GM18519 (cell line): ENCODE results near the gene OSBPL1A.
A peak's percentile ranks its signal among the peaks of the same experiment; 100 is the strongest.

Experiments
- ATAC-seq: cut with Tn5 transposase; IDR thresholded peaks from one replicate; pipeline ENCODE4 v1.9.1; 2021; ENCODE audit warnings: mild to moderate bottlenecking, moderate library complexity; ENCODE audit not compliant: unreplicated experiment, low FRiP score

The OSBPL1A gene

DNA sequence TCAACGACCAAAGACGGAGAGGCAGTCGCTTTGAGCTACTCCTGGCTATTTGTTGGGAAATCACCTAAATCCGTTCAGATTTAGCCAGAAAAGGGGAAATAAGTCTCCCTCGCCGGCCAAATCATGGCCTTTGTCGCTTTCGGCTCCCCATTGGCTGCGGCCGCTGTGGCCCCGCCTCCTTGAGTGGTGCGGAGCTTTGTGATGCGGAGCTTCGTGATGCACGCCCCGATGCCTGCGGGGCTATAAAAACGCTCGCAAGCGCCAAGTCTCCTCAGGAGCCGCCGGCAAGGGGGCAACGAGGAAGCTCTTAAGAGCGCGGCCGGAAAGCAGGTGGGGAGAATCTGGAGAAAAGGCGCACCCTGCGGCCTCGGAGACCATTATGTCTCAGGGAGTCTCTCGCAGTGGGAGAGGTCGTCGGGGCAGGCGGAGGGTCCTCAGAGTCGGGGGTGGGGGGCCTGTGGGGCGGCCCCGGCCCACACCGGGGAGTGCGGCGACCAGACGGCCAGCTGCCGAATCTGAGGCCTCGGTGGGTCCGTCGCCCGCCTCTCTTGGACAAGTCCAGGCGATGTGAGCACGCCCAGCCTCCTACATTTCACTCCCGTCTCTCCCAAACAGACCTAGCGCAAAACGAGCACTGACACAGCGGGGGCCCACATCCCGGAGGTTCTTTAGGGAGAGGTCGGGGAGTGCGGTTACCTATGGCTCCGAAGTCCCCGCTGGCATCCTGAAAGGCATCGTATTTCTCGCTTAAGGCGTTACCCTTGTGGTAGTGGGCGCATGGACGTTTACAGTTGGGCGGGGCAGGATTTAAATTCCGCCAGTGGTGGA lies 258.6 kb downstream of the OSBPL1A start, which contains the start of gene CABYR:
TSS of gene CABYR (plus strand) at position 274 of the 828 bp plus-strand sequence. CDS start 4,053 bp downstream, outside the sequence.
- ATAC-seq: peak; percentile 90

DNA sequence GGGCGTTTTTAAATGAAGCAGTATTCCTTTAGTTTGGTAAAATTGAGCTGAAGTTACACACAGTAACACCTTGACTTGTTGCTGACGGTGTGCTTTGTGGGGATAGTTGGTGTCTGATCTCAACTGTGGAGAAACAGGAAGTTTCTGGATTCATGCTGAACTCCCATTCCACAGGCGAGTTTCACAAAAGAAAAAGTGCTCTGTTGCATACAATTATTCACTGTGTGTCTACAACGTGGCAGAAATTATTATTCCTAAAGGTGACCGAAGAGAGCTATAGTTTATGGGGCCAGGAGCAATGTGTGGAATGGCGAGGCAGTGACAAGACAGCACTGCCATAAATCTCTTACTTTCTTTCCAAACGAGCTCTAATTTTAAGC lies 259.2 kb downstream of the OSBPL1A start:
- no peak for ATAC-seq

DNA sequence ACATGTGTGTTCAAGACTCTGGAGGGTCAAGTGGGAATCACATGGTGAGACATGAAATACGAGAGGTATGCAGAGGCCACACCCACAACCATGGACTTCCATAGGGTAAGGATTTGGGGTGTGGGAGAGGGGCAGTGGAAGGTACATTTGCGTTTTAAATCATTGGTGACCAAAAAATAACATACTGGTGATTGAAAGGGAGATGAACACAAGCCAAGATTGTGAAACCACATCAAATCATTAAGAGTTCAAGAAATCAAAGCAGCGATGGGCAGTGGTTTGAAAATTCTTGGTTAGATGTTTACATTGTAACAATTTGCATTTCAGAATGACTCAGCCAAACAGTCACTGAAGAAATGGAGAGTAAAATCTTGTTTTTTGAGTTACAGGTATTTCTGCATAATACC lies 260.7 kb downstream of the OSBPL1A start:
- ATAC-seq: no peak

DNA sequence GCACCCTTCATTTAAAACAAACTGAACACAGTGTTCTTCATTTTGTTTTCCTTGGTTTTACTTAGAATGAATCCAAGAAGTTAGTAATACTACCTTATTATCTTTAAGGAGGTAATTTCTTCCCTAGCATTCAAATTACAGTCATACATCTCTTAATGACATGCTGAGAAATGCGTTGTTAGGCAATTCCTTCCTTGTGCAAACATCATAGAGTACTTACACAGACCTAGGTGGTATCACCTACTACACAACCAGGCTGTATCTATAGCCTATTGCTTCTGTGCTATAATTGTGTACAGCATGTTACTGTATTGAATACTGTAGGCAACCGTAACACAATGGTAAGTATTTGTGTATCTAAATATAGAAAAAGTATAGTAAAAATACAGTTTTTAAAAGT lies 267.1 kb downstream of the OSBPL1A start:
- ATAC-seq: no peak

DNA sequence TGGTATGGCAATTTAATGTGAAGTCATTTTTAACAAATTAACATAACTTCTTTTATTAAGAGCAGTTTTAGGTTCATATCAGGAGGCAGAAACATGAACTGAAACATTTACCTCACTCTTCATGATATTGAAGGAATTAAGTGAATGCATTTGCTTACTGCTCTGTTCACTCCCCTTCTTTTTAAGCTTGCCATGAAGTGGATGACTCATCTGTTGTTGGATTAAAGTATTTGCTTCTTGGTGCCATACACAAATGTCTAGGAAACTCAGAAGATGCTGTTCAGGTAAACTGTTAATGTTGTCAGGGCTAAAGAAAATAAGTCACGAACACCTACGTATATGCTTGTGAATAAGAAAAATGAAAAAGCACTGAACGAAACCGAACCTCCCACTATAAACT lies 268.9 kb downstream of the OSBPL1A start:
- ATAC-seq: no peak

DNA sequence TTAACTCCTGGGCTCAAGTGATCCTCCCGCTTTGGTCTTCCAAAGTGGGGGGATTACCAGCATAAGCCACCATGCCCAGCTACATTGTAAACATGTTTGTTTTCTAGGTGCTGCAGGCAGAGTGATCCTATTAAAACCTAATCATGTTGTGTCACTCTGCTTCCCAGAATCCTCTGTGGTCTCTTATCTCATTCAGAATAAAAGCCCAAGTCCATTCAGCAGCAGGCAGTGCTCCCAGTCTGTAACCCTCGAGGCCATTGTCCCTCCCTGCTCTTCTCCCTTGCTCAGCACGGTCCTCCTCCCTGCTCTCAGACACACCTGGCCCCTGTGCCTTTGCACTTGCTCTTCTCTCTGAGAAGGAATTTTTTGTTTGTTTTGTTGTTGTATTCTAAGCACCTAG lies 269.9 kb downstream of the OSBPL1A start:
- no peak for ATAC-seq

DNA sequence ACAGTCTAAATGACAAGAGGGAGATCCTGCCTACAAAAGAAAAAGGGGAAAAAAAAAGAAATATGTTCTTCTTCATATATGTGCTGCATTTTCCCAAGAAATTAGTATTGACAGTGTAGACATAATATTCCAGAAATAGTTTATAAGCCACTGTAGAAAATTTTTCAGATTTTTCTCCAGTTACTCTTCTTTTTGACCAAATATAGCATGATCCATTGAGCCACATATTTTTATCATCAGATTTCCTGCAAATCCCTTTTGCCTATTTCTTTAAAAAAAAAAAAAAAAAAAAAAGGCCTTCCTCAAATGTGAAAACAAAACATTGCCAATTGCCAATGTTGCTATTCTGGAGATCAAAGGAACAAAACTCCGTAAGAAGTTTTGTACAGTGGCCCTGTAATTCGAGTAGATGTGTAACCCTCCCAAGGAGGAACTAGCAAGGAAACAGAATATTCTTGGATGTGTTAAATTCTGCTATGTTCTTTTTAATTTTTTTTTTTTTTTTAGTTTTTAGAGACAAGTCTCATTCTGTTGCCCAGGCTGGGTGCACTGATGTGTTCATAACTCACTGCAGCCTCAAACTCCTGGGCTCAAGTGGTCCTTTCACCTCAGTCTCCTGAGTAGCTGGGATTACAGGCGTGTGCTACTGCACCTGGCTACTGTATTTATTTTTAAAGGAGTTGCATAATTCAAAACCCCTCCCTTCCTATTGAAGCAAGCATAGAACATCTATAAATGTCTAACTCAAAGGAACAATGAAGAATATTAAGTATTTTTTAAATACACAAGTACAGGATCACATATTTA lies 271.3 kb downstream of the OSBPL1A start:
- no peak for ATAC-seq

DNA sequence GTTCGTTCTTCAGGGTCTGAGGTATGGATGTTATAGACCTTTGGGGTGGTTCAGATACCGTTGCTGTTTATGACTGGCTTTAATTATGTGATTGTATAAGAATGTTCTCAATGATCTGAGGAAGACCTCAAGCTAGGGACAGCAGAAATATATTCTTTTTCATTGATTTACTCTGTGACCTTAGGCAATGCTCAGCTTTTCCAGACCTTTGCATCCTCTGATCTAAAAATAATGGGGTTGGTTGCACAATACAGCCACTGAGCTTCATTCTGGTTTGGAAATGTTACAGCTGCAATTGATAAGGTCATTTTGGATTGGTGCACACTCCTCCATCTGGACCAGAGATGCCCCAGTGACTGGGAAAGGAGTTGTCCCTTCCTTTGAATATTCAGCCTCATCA lies 276.0 kb downstream of the OSBPL1A start:
- no peak for ATAC-seq

DNA sequence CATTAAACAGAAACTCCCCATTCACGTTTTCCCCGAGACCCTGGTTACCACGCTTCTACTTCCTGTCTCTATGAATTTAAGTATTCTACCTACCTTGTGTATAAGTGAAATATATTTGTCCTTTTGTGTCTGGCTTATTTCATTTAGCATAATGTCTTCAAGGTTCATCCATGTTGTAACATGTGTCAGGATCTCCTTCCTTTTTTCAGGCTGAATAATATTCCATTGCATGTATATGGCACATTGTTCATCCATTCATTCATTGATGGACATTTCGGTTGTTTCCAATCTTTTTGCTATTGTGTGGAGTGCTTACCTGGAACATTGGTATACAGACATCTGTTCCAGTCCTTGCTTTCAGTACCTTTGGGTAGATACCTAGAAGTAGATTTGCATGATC lies 276.9 kb downstream of the OSBPL1A start:
- no peak for ATAC-seq

DNA sequence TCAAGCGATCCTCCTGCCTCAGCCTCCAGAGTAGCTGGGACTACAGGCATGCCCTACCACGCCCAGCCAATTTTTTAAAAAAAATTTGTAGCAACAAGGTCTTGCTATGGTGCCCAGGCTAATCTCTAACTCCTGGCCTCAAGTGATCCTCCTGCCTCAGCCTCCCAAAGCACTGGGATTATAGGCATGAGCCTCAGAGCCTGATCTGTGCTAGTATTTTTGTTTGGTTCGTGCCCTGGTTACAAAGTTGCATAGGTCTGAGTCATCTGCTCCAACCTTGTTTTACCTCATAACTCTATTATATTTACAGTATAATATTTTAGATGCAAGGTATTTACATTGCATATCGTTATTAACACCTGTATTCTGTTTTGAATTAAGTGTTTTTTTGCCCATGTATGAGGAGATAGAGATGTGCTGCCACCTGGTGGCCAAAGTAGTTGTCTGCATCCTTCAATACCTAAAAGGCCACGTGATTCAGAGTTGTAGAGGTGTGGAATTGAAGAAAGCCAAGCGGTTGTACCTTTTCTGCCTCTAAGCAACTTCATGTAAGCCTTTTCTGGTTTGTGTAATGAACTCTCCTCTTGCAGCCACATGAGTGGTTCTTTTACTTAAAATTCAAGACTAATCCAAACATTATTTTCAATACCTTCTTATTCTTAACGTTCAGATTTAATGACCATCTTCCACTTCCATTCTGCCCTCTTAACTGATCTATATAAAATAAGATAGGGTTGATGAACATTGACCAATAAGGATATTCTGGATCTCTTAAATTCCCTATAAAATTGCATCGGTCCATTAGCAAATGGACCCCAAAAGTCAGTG lies 278.7 kb downstream of the OSBPL1A start:
- peak; percentile 68 for ATAC-seq

DNA sequence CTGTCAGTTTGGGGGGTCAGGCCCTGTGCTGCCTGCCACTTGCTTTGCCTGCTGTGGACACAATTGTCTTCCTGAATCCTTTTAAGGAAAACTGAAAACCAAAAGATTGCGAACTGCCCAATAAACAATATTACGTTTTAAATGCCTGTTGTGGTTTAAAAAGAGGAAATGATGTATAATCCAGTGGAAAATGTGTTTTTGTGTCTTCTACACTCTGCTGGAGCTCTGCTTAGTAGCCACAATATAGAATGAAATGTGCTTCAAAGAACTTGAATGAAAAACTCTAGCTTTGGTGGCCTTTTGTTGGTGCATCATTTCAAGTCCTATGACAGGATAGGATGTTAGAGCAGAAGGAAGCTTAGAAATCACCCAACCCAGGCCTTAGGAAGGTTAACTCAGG lies 282.0 kb downstream of the OSBPL1A start:
- no peak for ATAC-seq

DNA sequence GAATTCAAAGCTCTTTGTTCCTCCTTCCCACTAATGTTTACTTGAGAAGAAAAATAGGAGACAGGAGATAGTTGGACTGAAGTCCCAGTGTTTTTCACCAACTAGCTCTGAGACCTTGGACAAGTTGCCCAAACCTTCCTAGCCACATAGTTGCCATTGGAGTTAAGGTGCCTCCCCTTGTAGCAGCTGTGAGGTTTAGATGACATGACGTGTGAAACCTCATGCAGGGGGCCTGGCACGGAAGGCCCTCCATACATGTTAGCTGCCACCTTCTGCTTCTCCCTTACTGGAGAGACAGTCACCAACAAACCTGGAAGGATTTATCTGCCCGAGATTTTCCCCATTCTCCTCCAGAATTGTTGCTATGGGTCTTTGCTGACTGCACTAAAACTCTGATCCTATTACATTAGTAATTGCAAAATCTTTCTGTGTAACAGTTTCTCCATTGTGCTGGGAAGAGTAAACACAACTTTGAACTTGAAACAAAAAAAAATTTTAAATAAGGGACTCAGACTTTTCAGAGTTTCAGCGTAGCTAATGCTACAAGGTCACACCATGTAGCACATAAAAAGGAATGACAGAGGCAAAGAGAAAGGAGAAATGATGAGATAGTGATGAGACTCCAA lies 282.6 kb downstream of the OSBPL1A start:
- no peak for ATAC-seq

DNA sequence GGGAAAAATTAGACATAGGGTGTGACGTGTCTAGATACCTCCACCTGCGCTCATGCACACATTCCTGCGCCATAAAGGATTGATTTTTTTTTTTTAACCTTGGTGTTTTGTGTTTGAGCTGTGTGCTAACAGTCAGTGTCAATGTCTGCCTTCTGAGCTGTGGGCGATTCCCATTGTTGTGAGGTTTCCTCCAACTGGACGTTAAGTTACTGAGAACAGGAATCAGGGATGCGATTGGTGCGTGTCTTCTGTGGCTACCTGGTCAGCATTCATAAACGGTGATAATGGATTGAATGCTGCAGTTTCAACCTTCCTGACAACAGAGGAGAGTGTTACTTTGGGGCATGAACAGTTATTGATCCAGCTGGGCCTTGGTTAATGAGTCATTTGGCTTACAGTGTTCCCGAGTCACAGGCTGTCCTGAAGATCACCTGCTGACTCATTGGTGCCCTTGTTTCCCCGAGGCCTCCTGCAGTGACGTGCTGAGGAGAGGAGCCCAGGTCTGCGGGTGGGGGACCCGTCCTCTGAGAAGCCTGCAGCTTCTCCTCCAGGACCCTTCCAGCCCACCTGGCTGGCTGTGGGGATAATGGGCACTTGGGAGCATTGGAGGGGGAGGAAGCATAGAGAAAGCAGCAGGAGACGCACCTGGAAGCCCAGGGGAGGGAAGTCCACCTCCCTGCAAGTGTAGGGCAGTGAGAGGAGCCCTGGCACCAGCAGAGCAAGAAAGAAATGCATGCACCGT lies 284.6 kb downstream of the OSBPL1A start:
- ATAC-seq: no peak

DNA sequence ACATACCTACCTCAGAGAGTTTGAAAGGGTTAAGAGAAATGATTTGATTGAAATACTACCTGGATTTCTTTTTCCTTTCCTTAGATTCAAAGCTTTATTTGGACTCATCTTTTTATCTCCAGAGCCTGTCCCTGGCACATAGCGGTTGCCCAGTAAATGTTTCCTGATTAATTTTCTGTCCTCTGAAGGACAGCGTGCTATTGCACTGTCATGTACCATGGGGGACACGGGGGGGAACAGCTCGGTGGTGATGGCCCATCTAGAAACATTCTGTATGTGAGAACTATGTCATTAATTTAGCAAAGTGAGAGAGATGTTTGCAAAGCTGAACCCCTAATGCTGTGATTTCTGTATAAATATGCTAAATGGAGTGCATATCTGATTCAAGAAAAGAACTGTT lies 285.2 kb downstream of the OSBPL1A start:
- no peak for ATAC-seq
